ENCODE measurements around the gene PAGE2.
"Not testable (repeated sequence)": the region's sequence is repeated elsewhere in the genome, so short reads cannot be mapped to it uniquely, and the experiment has no call there.

The PAGE2 gene, protein sequence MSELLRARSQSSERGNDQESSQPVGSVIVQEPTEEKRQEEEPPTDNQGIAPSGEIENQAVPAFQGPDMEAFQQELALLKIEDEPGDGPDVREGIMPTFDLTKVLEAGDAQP

GRCh38 chrX:55088795-55089489, at the start of gene PAGE2:
TSS of gene PAGE2 (plus strand) at chrX:55089018. CDS start at chrX:55090021, 1,003 bp downstream.
- DNase-seq (ENCODE audit: low spot score): no peak
- no peak for FAIRE-seq

GRCh38 chrX:55039471-55039870, 49.3 kb upstream of the PAGE2 start:
- DNase-seq (ENCODE audit: low spot score) (no peak), FAIRE-seq (no peak)

GRCh38 chrX:55041514-55041913, 47.3 kb upstream of the PAGE2 start:
- FAIRE-seq (no peak), DNase-seq (ENCODE audit: low spot score) (no peak)

GRCh38 chrX:55050599-55050998, 38.2 kb upstream of the PAGE2 start:
- not testable (repeated sequence) for FAIRE-seq; DNase-seq (ENCODE audit: low spot score)

GRCh38 chrX:55056820-55057674, 31.8 kb upstream of the PAGE2 start:
- DNase-seq (ENCODE audit: low spot score) (no peak), FAIRE-seq (no peak)

DNA sequence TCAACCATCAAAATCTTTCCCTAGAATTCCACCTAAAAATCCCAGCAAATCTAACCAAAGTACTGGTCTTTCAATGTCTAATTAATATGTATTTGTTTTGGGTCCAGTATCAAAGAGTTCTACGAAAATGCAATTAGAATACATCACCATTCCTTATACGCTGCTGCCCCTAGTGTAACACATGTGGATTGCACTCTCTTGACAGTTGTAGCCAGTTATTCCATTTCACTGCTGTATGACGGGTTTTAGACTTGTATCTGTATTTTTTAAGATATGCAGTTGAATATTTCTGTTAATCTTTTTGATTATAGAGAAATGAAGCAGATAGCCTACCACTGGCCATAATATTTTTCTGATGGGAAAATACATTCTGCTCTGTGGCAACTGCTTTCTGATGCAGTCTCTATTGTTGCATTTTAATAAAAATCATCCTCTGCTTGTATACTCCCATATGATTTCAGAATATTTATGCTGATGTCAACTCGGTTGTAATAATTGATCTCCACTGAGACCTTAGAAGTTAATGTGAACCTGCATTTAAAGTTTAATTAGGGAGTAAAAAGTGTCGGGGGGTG, 31.1 kb upstream of the PAGE2 start:
- FAIRE-seq (peak; percentile 62), DNase-seq (ENCODE audit: low spot score) (peak; percentile 6)

DNA sequence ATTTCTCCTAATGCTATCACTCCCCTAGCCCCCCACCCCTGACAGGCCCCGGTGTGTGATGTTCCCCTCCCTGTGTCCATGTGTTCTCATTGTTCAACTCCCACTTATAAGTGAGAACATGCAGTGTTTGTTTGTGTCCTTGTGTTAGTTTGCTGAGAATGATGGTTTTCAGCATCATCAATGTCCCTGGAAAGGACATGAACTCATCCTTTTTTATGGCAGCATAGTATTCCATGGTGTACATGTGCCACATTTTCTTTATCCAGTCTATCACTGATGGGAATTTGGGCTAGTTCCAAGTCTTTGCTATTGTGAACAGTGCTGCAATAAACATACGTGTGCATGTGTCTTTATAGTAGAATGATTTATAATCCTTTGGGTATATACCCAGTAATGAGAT, 21.6 kb upstream of the PAGE2 start:
- FAIRE-seq; DNase-seq (ENCODE audit: low spot score): not testable (repeated sequence)

DNA sequence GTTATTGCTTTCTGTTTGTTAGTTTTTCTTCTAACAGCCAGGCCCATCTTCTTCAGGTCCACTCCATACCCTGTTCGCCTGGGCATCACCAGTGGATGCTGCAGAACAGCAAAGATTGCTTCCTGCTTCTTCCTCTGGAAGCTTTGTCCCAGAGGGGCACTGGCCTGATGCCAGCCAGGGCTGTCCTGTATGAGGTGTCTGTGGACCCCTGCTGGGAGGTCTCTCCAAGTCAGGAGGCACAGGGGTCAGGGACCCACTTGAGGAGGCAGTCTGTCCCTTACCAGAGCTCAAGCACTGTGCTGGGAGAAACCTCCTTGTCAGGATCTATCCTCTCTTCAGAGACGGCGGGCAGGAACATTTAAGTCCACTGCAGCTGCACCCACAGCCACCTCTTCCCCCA, 16.5 kb upstream of the PAGE2 start:
- FAIRE-seq (no peak), DNase-seq (ENCODE audit: low spot score) (no peak)

- FAIRE-seq (no peak), DNase-seq (ENCODE audit: low spot score) (no peak)
Measured at GRCh38 chrX:55074851-55075467, 13.9 kb upstream of the PAGE2 start, which contains the start of gene PAGE2B. TSS of gene PAGE2B (plus strand) at chrX:55075030. CDS start at chrX:55076042, 1,012 bp downstream.

- DNase-seq (ENCODE audit: low spot score): no peak
- no peak for FAIRE-seq
Measured at GRCh38 chrX:55098691-55099090, 9.9 kb downstream of the PAGE2 start.

GRCh38 chrX:55099162-55099561, 10.3 kb downstream of the PAGE2 start:
- DNase-seq (ENCODE audit: low spot score) (no peak), FAIRE-seq (no peak)

GRCh38 chrX:55102754-55103153, 13.9 kb downstream of the PAGE2 start:
- FAIRE-seq: no peak
- no peak for DNase-seq (ENCODE audit: low spot score)

DNA sequence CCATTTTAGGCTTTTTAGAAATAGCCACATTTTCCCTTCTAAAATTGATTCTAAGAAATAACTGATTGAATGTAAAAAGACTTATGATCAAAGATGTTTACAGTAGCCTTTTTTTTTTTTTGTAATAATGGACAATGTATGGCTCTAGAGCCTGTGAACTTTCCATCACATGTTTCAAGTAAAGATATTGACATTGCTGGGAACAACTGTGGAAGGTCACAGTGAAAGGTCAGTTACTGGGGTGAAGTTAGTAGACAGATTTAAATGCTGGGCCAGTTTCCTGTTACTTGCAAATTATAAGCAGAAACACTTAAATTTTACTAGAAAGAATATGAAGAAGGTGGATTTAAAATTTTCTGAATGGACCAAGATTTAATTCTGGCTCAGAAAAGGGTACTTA, 18.4 kb downstream of the PAGE2 start:
- DNase-seq (ENCODE audit: low spot score): no peak
- FAIRE-seq: no peak

- no peak for DNase-seq (ENCODE audit: low spot score)
- no peak for FAIRE-seq
Measured at GRCh38 chrX:55107911-55108310, 19.1 kb downstream of the PAGE2 start.

DNA sequence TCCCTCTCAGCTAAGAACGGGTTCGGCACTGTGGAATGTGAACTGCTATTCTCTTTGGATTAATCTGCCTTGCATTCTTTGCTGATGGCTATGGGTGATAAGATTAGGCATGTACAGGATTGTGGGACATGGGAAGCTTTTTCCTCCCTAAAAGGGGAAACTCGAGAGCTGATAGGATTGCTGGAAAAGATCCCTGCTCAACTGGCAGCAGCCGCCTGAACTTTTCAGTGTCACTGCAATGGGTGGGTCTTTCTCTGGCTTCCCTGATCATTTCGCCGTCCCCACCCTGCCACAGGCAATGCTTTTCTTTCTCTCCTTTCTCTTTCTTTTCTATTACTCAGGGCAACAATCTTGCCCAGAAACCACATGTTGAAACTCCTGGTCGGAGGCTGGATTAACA, 20.5 kb downstream of the PAGE2 start:
- FAIRE-seq: no peak
- DNase-seq (ENCODE audit: low spot score): no peak

- no peak for DNase-seq (ENCODE audit: low spot score)
- no peak for FAIRE-seq
Measured at GRCh38 chrX:55111578-55112254, 22.9 kb downstream of the PAGE2 start.

DNA sequence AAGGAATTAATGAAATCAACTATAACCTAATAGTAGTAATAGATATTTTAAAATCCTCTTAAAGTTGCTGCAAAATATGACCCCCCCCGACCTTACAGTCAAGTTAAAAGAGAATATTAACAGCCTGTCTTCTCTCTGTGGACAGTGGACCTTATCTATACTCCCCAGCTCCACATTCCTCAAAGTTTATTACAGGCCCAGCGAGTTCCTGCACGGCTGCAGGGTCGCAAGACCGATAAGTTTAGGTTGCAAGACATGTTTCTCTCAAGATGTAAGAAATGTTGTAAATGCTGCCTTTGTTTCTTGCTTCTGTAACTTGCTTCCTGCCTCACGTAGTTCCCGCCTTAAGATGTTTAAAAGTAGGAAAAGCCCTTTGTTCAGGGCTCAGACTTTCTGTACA, 27.8 kb downstream of the PAGE2 start:
- not testable (repeated sequence) for FAIRE-seq; DNase-seq (ENCODE audit: low spot score)

DNA sequence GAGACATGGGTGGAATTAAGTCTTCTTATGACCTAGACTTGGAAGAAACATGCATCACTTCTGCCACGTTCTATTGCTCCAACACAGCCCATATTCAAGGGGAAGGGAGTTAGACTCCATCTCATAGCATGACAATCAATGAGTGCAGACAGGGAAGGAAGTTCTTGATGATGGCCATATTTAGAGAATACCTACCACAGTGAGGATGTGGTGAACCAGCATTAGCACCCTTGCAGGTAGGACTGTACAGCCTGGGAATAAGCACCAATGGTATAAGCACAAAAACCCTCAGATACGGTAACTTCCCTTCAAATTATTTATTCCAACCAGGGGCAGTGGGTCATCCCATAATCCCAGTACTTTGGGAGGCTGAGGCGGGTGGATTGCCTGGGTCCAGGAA, 29.8 kb downstream of the PAGE2 start:
- DNase-seq (ENCODE audit: low spot score): no peak
- FAIRE-seq: no peak

- DNase-seq (ENCODE audit: low spot score) (no peak), FAIRE-seq (no peak)
Measured at GRCh38 chrX:55119271-55119670, 30.5 kb downstream of the PAGE2 start.

GRCh38 chrX:55119712-55120111, 30.9 kb downstream of the PAGE2 start:
- no peak for DNase-seq (ENCODE audit: low spot score)

More at GRCh38 chrX:55119712-55120111, 30.9 kb downstream of the PAGE2 start:
- no peak for FAIRE-seq
